SK-N-SH treated with all-trans-retinoic acid at 6 μM for 48 hours (cell line): ENCODE data around the gene ITPRIPL1.

Source experiments
- ATAC-seq: fragments of 200-7000 bp; cut with Tn5 transposase; 3 replicates; pipeline ENCODE4 v1.9.1; 2020; ENCODE audit warnings: mild to moderate bottlenecking, moderate library complexity
- ARNTL ChIP-seq: fragments of 450-650 bp; formaldehyde crosslinking; IDR thresholded peaks from 2 replicates; pipeline ENCODE4 v1.5.0; 2020; ENCODE audit warnings: low read depth, mild to moderate bottlenecking, moderate library complexity, borderline replicate concordance
- BACH2 ChIP-seq: fragments of 250-450 bp; sonication (Bioruptor Pico); IDR thresholded peaks from 2 replicates; pipeline ENCODE4 v1.9.0; 2021; ENCODE audit warnings: mild to moderate bottlenecking, borderline replicate concordance
- CREB5 ChIP-seq: fragments of 250-450 bp; sonication (Bioruptor Pico); IDR thresholded peaks from 2 replicates; pipeline ENCODE4 v1.5.1; 2020; ENCODE audit warnings: low read depth, mild to moderate bottlenecking, moderate library complexity
- CSDC2 ChIP-seq: fragments of 250-450 bp; sonication (Bioruptor Pico); IDR thresholded peaks from 2 replicates; pipeline ENCODE4 v1.5.0; 2020; ENCODE audit warnings: mild to moderate bottlenecking, moderate library complexity
- CSRNP3 ChIP-seq: fragments of 250-450 bp; sonication (Bioruptor Pico); IDR thresholded peaks from 2 replicates; pipeline ENCODE4 v1.5.1; 2021; ENCODE audit warnings: mild to moderate bottlenecking, moderate library complexity
- ESRRG ChIP-seq: fragments of 250-450 bp; sonication (Bioruptor Pico); IDR thresholded peaks from 2 replicates; pipeline ENCODE4 v1.6.1; 2021; ENCODE audit warnings: mild to moderate bottlenecking
- GLIS3 ChIP-seq: fragments of 250-450 bp; sonication (Bioruptor Pico); IDR thresholded peaks from 2 replicates; pipeline ENCODE4 v1.5.0; 2020; ENCODE audit warnings: mild to moderate bottlenecking, moderate library complexity
- ISL1 ChIP-seq: fragments of 250-450 bp; sonication (Bioruptor Pico); IDR thresholded peaks from 2 replicates; pipeline ENCODE4 v2.1.2; 2022; ENCODE audit warnings: mild to moderate bottlenecking, moderate library complexity
- OSR1 ChIP-seq: fragments of 250-450 bp; sonication (Bioruptor Pico); IDR thresholded peaks from 2 replicates; pipeline ENCODE4 v1.8.0; 2022; ENCODE audit warnings: moderate library complexity, mild to moderate bottlenecking, inconsistent platforms
- PATZ1 ChIP-seq: fragments of 250-450 bp; sonication (Bioruptor Pico); IDR thresholded peaks from 2 replicates; pipeline ENCODE4 v1.8.0; 2020; ENCODE audit warnings: mild to moderate bottlenecking, moderate library complexity, borderline replicate concordance
- POU6F1 ChIP-seq: fragments of 250-450 bp; sonication (Bioruptor Pico); IDR thresholded peaks from 2 replicates; pipeline ENCODE4 v1.8.0; 2021; ENCODE audit warnings: low read depth, mild to moderate bottlenecking, moderate library complexity, borderline replicate concordance
- PPARA ChIP-seq: fragments of 250-450 bp; sonication (Bioruptor Pico); IDR thresholded peaks from 2 replicates; pipeline ENCODE4 v1.5.0; 2020; ENCODE audit warnings: mild to moderate bottlenecking, borderline replicate concordance
- RARB ChIP-seq: fragments of 250-450 bp; sonication (Bioruptor Pico); IDR thresholded peaks from 2 replicates; pipeline ENCODE4 v1.8.0; 2021; ENCODE audit warnings: mild to moderate bottlenecking, moderate library complexity
- SNAI2 ChIP-seq: fragments of 250-450 bp; sonication (Bioruptor Pico); IDR thresholded peaks from 2 replicates; pipeline ENCODE4 v1.5.0; 2020; ENCODE audit warnings: mild to moderate bottlenecking, moderate library complexity
- TCF4 ChIP-seq: fragments of 250-450 bp; sonication (Bioruptor Pico); IDR thresholded peaks from 2 replicates; pipeline ENCODE4 v1.8.0; 2021; ENCODE audit warnings: mild to moderate bottlenecking, moderate library complexity, borderline replicate concordance
- TOX ChIP-seq: fragments of 250-450 bp; sonication (Bioruptor Pico); IDR thresholded peaks from 2 replicates; pipeline ENCODE4 v1.8.0; 2021; ENCODE audit warnings: mild to moderate bottlenecking, moderate library complexity, borderline replicate concordance
- TSHZ2 ChIP-seq: fragments of 250-450 bp; sonication (Bioruptor Pico); IDR thresholded peaks from 2 replicates; pipeline ENCODE4 v1.5.0; 2020; ENCODE audit warnings: mild to moderate bottlenecking, moderate library complexity
- ZC3H10 ChIP-seq: fragments of 250-450 bp; sonication (Bioruptor Pico); IDR thresholded peaks from 2 replicates; pipeline ENCODE4 v1.5.1; 2021; ENCODE audit warnings: mild to moderate bottlenecking, moderate library complexity
- ZFP30 ChIP-seq: fragments of 450-650 bp; formaldehyde crosslinking; IDR thresholded peaks from 2 replicates; pipeline ENCODE4 v1.5.0; 2022; ENCODE audit warnings: mild to moderate bottlenecking, moderate library complexity
- ZNF565 ChIP-seq: fragments of 450-650 bp; formaldehyde crosslinking; conservative IDR thresholded peaks from 2 replicates; pipeline ENCODE4 v1.5.0; 2020; ENCODE audit warnings: low read depth, mild to moderate bottlenecking, moderate library complexity
- ZNF70 ChIP-seq: fragments of 450-650 bp; formaldehyde crosslinking; IDR thresholded peaks from 2 replicates; pipeline ENCODE4 v1.5.0; 2020; ENCODE audit warnings: mild to moderate bottlenecking, moderate library complexity
- ZNF8 ChIP-seq: fragments of 450-650 bp; formaldehyde crosslinking; IDR thresholded peaks from 2 replicates; pipeline ENCODE4 v1.5.0; 2020; ENCODE audit warnings: mild to moderate bottlenecking, moderate library complexity

Gene ITPRIPL1

GRCh38 chr2:96326990-96327820 lies 2.1 kb downstream of the ITPRIPL1 start:
- no peak for ATAC-seq
- TF ChIP-seq ESRRG: no peak
- no peak for TF ChIP-seq CSRNP3 (CRISPR knock-in tag)
- TF ChIP-seq ZNF565 (CRISPR knock-in tag): no peak
- TF ChIP-seq PPARA (CRISPR knock-in tag): no peak
- no peak for TF ChIP-seq ZNF8 (CRISPR knock-in tag)
- TF ChIP-seq SNAI2 (CRISPR knock-in tag): no peak
- no peak for TF ChIP-seq PATZ1
- no peak for TF ChIP-seq TOX (CRISPR knock-in tag)
- no peak for TF ChIP-seq ZC3H10
- TF ChIP-seq TCF4: no peak
- TF ChIP-seq ARNTL (CRISPR knock-in tag): no peak
- no peak for TF ChIP-seq OSR1 (CRISPR knock-in tag)
- TF ChIP-seq RARB: no peak
- TF ChIP-seq CSDC2 (CRISPR knock-in tag): no peak
- no peak for TF ChIP-seq ISL1 (CRISPR knock-in tag)
- no peak for TF ChIP-seq ZNF70 (CRISPR knock-in tag)
- no peak for TF ChIP-seq CREB5 (CRISPR knock-in tag)
- no peak for TF ChIP-seq POU6F1

- TF ChIP-seq GLIS3: no peak
- no peak for TF ChIP-seq ZNF565 (CRISPR knock-in tag)
- TF ChIP-seq CSRNP3 (CRISPR knock-in tag): no peak
- TF ChIP-seq BACH2 (CRISPR knock-in tag): no peak
- no peak for TF ChIP-seq CSDC2 (CRISPR knock-in tag)
- no peak for TF ChIP-seq ISL1 (CRISPR knock-in tag)
- no peak for TF ChIP-seq PPARA (CRISPR knock-in tag)
- TF ChIP-seq ZFP30 (CRISPR knock-in tag): no peak
- no peak for TF ChIP-seq ZNF70 (CRISPR knock-in tag)
- no peak for TF ChIP-seq ESRRG
- TF ChIP-seq TSHZ2 (CRISPR knock-in tag): no peak
- TF ChIP-seq, all 23 proteins: peak for 0
- no peak for ATAC-seq
Measured at GRCh38 chr2:96329456-96329855, 4.3 kb downstream of the ITPRIPL1 start.
